ENCODE results near the gene SHOC2.

- TF ChIP-seq EZH2 (IDR thresholded peaks at IDR 0.05; ENCODE audit: insufficient read depth, poor library complexity, severe bottlenecking), result no peak
- TF ChIP-seq EZH2phosphoT487 (IDR thresholded peaks at IDR 0.05; ENCODE audit: insufficient read depth, low read depth), result no peak
Observed at GRCh38 chr10:110892602-110893288, 26.7 kb upstream of the SHOC2 start.

Measured in GM23248 (cell line).